ENCODE results near the gene NECTIN1.
"Not testable (repeated sequence)": the region's sequence is repeated elsewhere in the genome, so short reads cannot be mapped to it uniquely, and the experiment has no call there.

NECTIN1 gene

DNA sequence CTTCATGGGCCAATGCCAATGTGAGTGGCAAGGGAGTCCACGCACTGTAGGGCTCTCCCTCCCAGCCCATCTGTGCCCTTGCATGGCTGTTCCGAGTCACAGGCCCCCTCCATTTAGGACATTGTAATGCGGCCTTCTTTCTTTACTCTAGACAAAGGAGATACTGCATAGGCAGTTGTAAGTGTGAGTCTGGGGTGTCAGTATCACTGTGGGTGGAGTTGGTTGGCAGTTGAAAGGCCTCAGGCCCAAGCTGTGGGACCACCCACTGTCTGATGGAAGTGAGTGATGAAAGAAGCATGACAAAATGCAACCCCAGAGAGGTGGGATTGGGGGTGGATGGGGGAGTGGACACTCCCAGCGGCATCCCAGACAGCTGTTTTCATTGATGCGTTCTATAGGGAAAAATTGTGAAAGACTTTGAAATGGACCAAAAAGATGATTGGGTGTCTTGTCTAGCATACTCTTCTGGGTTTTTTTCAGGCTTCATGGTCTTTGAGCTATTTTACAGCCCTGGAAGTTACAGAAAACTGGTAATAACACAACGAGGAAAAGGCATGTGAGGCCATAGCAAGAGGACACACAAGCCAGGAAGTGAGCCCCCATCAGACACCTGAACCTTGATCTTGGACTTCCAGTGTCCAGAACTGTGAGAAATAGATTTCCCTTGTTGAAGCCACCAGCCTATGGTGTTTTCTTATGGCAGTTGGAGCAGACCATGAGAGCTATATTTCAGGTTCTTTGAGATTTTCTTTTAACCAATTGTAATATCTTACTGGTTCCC lies 114.6 kb downstream of the NECTIN1 start:
- no peak for DNase-seq

DNA sequence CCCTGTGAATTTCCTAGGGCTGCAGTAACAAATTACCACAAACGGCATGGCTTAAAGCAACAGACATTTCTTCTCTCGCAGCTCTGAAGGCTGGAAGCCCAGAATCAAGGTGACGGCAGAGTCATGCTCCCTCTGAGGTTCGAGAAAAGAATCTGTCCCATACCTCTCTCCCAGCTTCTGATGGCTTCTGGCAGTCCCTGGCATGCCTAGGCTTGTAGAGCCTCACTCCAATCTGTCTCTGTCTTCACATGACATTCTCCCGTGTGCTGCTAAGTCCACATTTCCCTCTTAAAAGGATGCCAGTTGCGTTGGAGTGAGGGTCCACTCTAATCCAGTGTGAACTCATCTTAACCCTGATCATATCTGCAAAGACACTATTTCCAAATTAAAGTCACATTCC lies 116.2 kb downstream of the NECTIN1 start:
- DNase-seq, result no peak

DNA sequence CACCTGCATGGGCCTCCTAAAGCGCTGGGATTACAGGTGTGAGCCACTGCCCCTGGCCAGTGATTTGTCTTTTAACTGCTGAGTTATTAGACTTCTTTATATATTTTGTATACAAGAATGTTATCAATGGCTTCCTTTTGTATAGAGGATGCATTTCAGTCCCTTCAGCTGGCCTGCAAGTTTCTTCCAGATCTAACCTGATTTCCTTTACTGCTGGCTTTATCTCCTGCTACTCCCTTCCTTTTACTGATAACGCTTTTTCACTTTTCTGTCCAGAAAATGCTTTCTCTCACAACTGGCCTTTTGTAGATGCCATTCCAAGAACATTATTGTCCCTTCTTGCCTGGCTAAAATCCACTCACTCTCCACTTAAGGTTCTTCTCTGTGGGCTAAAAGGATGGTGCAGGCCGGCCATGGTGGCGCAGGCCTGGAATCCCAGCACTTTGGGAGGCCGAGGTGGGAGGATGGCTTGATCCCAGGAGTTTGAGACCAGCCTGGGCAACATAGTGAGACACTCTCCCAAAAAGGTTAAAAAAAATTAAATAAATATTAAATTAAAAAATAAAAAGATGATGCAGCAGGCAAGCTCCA lies 118.1 kb downstream of the NECTIN1 start:
- DNase-seq, result no peak

DNA sequence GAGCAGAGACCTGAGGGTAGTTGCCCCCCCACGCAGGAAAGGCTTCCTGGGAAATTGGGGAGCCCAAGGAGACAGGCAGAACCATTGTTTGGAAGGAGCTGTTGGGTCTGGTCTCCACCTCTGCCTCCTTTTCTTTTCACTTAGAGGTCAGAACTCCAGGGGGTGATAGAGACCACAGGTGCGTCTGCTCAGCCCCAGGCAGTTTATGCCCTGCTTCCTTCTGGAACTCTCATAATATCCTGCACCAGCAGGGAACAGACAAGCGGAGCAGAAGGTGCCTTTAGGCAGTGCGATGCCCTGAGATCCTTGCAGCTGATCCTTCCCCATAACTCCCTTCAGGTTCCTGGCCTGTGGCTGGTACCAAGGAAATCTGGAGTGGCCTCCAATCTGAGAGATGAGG lies 120.2 kb downstream of the NECTIN1 start:
- DNase-seq, result no peak

DNA sequence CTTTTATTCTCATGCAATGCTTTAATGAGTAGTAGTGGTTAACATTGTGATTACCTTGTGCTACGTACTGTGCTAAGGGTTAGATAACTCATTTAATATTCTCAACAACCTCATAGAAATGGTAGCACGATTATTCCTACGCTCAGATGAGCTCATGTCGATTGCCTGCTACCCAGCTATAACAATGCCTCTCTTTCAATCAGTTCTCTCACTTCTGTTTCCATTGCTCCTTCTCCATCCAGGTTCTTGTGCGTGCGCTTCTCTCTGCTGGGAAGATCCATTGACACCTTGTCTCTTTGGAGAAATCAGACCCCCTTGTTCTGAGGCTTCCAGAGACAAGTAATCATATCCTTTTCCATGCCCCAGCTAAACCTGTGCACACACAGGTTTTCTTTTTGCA lies 120.8 kb downstream of the NECTIN1 start:
- no peak for DNase-seq

DNA sequence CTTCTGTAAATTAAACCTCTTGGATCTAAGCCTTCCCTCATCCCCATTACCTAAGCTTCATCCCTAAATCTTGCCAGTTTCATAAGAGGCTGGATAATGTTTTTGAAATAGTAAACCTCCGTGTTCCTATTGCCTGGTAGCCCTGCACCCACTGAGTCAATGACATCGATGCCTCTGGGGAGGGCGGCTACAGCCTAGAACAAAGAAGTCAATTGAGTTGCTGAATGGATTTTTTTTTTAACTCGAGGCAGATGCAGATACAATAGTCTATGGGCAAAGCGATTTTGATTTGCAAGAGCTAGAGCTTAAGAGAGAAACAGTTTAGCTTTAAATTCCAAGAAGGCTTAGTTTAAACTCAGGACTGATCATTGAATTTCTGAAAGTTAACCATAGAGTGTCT lies 121.3 kb downstream of the NECTIN1 start:
- DNase-seq, result no peak

DNA sequence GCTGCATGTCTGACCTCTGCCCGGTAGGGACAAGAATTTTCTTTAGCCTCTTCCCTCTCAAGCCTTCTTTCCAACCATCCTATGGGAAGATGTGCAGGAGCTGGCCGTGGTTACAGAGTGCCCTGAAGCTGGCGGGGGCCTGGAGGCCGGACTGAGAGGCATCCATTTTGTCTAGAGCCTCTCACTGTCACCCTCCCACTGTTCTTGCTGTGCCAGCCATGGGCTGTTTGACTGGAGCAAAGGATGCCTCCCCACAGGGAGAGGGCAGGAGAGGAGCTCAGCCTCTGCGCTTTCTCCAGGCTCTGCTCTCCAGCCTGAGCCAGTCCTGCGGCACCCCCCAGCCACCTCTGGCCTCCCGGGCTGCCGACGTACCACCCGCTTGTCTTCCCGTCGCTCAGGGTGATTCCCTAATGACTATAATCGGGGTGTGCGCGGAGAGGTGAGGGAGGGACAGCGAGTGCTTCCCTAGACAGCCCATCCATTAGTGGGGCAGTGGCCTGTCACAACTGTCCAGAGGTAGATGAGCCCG lies 123.8 kb downstream of the NECTIN1 start:
- no peak for DNase-seq

DNA sequence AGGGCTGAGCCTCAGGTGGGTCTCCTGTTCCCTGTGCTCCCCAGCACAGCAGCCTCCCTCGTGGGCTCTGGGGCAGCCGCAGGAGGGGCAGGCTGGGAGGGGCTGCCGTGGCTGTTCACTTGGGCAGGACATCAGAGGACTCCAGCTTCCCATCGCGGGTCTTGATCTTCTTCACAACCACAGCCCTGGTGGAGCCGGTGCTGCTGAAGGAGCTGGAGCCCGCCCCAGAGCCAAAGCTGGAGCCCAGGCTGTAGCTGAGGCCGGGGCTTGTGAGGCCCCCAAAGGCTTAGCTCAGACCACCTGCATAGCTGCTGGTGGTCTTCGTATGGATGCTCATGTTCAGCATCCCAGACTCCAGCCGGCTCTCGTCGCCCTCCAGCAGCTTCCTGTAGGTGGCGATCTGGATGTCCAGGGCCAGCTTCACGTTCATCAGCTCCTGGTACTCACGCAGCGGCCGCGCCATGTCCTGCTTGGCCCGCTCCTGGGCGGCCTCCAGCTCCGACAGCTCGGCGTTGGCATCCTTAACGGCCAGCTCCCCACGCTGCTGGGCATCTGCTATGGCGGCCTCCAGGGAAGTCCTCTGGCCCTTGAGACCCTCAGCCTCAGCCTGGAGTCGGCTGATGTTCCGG lies 126.1 kb downstream of the NECTIN1 start:
- DNase-seq, result no peak

DNA sequence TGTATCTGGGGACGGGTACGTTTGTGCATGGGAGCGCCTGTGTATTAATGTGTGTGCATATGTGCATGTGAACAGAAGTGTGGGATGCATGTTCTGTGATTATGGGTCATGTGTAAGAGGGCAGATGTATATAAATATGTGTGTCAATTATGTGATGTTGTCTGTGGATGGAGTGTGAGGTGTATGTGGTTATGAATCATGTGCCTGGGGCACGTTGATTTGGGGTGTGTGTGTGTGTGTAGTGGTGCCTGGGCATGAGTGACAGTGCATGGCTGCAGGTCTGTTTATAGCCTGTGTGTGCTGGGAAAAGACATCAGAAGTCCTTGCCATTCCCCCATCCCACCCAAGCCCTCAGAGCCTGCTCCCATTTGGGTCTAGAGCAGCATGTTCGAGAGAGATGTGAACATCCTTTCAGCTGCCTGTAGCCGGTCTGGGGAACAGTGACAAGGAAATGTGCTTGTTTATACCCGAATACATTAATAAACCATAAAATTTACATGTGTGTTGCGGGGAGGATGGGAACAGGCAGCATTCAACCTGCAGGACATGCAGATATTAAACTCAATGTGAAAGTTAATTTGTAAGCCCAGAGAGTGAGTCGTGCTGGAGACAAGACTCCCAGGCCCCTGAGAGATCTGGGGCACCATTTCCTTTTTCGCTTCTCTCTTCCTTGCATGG lies 129.0 kb downstream of the NECTIN1 start:
- no peak for DNase-seq

DNA sequence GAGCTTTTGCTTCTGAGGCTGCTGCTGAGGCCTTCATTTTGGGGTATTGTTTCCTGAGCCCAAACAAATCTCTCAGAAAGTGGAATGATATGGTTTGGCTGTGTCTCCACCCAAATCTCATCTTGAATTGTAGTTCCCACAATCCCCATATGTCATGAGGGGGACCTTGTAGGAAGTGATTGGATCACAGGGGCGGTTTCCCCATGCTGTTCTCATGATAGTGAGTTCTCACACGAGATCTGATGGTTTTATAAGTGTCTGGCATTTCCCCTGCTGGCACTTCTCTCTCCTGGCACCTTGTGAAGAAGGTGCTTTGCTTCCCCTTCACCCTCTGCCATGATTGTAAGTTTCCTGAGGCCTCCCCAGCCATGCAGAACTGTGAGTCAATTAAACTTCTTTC lies 133.1 kb downstream of the NECTIN1 start:
- not testable (repeated sequence) for DNase-seq

DNA sequence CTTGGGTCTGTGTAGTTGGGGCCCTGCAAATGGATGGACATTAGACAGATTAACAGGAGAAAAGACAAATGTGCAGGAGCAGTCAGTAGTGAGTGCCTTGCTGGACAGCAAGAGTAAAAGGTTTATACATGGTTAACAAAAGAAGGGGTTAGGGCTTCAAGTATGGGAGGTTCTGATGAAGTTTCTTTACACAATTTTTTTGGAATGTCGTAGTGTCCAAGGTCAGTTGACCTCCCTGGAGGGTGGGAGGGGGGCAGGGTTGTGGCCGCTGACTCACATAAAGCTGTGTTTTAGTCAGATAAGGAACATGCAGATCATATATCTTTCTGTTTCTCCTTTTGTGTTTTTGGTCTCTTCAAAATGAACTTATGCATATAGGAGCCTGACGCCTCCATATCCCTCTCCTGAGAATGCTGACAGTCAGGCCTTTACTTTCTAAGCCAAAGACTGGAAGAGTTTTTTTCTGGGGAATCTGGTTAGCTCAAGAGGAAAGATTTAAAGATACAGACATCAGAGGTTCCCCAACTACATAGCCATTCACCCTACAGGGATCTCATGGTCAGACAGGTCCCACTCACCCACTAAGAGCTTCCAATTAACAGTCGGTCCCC lies 134.3 kb downstream of the NECTIN1 start:
- DNase-seq, result no peak

DNA sequence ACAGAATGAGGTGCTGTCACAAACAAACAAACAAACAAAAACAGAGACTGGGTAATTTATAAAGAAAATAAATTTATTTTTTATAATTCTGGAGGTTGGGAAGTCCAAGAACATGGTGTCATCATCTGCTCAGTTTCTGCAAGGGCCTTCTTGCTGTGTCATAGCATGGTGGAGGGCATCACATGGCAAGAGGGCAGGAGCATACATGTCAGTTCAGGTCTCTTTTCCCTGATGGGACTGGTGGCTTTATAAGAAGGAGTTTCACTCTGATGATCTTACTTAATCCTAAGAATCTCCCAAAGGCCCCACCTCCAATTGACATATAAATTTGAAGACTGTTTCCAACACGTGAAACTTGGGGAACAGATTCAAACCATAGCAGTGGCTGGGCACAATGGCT lies 135.7 kb downstream of the NECTIN1 start:
- no peak for DNase-seq

DNA sequence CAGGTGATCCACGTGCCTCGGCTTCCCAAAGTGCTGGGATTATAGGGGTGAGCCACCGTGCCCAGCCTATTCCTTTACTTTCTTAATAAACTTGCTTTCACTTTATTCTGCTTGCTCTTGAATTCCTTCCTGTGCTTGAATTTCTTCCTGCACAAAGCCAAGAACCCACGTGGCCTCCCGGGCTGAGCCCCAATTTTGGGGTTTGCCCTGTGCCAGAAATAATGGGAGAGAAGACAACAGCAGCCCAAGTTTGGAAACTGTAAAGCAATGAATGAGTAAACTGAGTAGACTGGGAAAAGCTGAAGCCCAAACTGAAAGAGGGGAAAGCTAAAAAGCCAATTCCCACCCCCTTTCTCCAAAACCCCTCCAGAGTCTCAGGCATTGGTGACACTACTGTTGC lies 136.4 kb downstream of the NECTIN1 start:
- no peak for DNase-seq

DNA sequence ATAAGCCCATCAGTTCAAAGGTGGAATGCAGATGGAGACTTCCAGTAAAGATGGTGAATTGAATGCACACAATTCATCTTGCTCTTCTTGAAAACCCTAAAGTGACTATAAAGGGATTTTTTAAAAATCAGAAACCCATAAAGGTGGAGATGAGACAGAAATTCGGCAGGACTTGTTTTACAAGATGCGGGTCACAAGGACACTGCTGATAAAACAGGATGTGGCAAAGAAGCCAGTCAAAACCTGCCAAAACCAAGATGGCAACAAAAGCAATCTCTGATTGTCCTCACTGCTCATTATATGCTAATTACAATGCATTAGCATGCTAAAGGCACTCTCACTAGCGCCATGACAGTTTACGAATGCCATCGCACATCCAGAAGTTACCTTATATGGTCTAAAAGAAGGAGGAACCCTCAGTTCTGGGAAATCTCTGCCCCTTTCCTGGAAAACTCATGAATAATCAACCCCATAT lies 137.1 kb downstream of the NECTIN1 start:
- DNase-seq, result no peak

DNA sequence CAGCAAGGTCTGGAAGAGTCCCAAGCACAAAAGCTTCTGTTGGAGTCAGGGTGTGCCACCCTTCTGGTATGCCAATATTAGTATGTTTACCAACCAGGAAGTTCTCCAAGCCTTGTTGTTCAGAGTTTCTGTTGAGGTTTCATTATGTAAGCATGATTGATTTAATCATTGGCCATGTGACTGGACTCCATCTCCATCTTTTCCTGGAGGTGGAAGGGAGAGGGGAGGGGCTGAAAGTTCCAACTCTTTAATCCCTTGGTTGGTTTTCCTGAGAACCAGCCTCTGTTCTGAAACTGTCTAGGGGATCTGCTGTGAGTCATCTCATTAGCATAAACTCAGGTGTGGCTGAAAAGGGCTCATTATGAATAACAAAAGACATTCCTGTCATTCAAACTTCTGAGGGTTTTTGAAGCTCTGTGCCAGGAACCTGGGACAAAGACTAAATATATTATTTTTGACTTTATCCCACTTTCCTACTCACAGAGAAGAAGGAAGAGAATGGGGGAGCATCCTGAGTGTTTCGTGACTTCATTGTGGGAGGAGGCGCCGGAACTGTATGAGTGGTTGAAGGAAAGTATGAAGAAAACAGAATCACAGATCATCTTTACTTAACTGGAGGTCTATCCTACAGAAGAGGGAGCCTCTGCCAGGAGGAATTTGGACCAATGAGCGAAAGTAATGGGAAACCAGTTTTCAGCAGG lies 138.2 kb downstream of the NECTIN1 start:
- DNase-seq, result no peak

DNA sequence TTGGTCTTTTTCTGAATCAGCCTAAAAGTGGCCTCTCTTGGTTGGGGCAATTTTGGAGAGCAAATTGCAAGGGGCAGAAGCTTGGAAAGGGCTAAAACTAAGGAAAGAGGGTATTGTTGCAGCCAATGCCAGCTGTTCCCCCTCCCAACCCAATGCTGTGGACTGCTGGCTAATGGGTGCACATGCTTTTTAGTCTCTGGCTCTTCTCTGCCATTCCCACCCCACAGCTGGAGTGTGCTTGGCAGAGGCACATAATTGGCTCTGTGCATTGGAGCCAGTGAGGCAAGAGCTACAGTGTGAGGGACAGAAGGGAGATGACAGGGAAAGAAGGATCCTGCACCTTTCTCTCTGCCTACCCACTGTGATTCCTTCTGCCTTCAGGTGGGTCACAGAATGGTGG lies 140.0 kb downstream of the NECTIN1 start:
- DNase-seq, result no peak
